ENCODE data around the gene DCTN4. TPM values are rescaled to one million over a fixed set of nuclear protein-coding genes. Genes with fewer than 3 reads are reported as not detected.
A peak's percentile ranks its signal among the peaks of the same experiment; 100 is the strongest.

Gene DCTN4
- total RNA-seq, 2 experiments from 2014 or later, result 35.0 to 35.4 TPM

DNA sequence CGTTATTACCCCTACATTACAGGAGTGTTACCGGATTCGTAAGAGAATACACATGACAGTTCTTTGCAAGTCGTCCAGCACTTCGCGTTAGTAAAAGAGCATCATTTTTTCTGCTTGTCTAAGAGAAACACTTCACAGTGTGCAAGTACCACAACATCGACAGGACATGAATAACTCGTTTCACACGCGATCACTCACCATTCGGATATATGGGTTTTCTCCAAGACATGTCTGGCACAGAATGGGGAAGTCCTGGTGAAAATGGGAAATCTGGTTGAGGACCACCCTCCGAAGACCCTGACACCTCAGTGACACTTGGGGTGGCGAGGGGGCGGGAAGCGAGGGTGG lies 58.6 kb downstream of the DCTN4 start:
- POLR2A ChIA-PET, result interaction anchor here (0.6 to 2.8 kb wide), 20 partner anchors 9 to 534 kb away, joined by 3 to 42 read pairs (median 6); partner anchors contain the start of genes CD74, DCTN4, IRGM and SMIM3
- ATAC-seq (no peak), DNase-seq (no peak)
- H3K4me3 Mint-ChIP-seq, result no peak overlapping the region
- no peaks in the 10 kb centered on the region for H3K9me3 Mint-ChIP-seq (ENCODE audit: insufficient read depth)
- H3K4me1 Mint-ChIP-seq (ENCODE audit: low read depth), result peaks cover 2% of the 10 kb centered on the region
- H3K36me3 Mint-ChIP-seq (ENCODE audit: low read depth), result peaks cover 25% of the 10 kb centered on the region
- CTCF ChIA-PET, result interaction anchor here (0.6 to 5.8 kb wide), 30 partner anchors 8 to 465 kb away, joined by 3 to 107 read pairs (median 5); partner anchors contain the start of genes DCTN4, IRGM, SMIM3 and TNIP1
- H3K27me3 Mint-ChIP-seq (ENCODE audit: low read depth), result no peaks in the 10 kb centered on the region
- no peak overlapping the region for H3K27ac Mint-ChIP-seq

DNA sequence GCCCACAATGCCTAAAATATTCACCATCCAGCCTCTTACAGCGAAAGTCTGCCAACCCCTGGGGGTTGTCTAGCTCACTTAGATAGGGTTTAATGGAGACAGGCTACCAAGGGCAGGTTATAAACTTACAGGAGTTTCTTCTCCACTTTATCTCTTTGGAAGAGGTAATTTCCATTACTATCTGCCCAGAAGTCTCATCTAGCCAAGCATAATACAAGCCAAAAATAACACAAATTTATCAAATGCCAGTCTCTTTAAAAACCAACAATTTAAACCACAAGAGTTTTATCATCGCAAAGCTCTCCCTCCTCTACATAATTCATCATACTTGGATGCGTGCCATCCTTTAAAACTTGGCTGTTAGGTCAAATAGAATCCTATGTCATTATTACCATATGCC lies 64.2 kb downstream of the DCTN4 start:
- ATAC-seq, result no peak
- no peak for DNase-seq
- POLR2A ChIA-PET, result interaction anchor here (1.1 kb wide), 1 partner anchor 89 kb away, joined by 4 read pairs; no protein-coding TSS in a partner anchor
- Mint-ChIP-seq H3K27me3 (ENCODE audit: low read depth) (no peaks in the 10 kb centered on the region), H3K9me3 (ENCODE audit: insufficient read depth) (no peaks in the 10 kb centered on the region), H3K27ac (no peak overlapping the region), H3K36me3 (ENCODE audit: low read depth) (peaks cover 67% of the 10 kb centered on the region), H3K4me3 (no peak overlapping the region), H3K4me1 (ENCODE audit: low read depth) (no peaks in the 10 kb centered on the region)
- CTCF ChIA-PET, result interaction anchor here (1.1 to 1.4 kb wide), 2 partner anchors 84 to 152 kb away, joined by 3 to 4 read pairs; partner anchors contain the start of genes IRGM and SMIM3

DNA sequence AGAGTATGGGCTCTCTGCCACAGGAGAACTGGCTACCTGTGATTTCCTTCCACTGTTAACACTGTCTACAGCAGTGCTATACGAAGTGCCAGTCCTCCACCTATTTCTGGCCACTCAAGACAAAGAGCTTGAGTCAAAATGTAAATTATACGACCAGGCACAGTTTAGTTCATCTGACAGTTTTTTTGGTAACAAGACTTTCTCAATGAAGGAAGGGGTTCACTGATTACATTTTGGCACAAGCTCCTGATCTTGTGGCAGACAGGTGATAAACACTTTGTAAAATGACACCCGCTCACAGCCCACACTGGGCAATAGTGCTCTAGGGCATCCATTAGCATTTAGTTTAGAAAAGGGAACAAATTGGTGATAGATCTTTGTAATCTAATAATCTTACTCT lies 66.5 kb downstream of the DCTN4 start:
- DNase-seq, result no peak
- H3K9me3 Mint-ChIP-seq (ENCODE audit: insufficient read depth), result no peaks in the 10 kb centered on the region
- no peaks in the 10 kb centered on the region for H3K27me3 Mint-ChIP-seq (ENCODE audit: low read depth)
- ATAC-seq, result no peak
- POLR2A ChIA-PET, result no interaction called here
- CTCF ChIA-PET, result interaction anchor here (1.4 kb wide), 1 partner anchor 9 kb away, joined by 5 read pairs; the partner anchor contains the start of gene RBM22
- H3K36me3 Mint-ChIP-seq (ENCODE audit: low read depth), result peaks cover 62% of the 10 kb centered on the region
- H3K27ac Mint-ChIP-seq, result no peak overlapping the region
- no peaks in the 10 kb centered on the region for H3K4me1 Mint-ChIP-seq (ENCODE audit: low read depth)
- no peak overlapping the region for H3K4me3 Mint-ChIP-seq

DNA sequence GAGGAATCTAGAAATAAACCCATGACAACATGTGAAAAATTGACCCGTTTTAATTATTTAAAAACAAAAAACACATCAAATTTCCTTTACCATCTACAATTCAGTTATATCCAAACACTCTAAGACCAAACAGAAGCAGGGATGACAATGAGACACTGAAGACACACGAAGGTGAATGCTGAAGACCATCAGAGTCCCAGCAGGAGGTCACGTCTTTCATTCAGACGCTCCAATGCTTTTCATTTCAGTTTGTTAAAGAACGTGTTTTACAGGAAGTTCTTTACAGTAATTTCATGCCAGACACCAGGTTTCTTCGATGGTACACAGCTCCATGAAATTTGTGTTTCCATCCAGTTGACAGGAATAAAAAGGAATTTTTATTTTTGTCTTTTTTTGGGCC lies 68.1 kb downstream of the DCTN4 start:
- Mint-ChIP-seq H3K4me3 (no peak overlapping the region), H3K4me1 (ENCODE audit: low read depth) (no peaks in the 10 kb centered on the region), H3K27me3 (ENCODE audit: low read depth) (no peaks in the 10 kb centered on the region), H3K36me3 (ENCODE audit: low read depth) (peaks cover 56% of the 10 kb centered on the region), H3K27ac (no peak overlapping the region), H3K9me3 (ENCODE audit: insufficient read depth) (no peaks in the 10 kb centered on the region)
- ChIA-PET POLR2A (interaction anchor here (1.1 kb wide), 1 partner anchor 67 kb away, joined by 3 read pairs; no protein-coding TSS in a partner anchor), CTCF (no interaction called here)
- DNase-seq (no peak), ATAC-seq (no peak)

DNA sequence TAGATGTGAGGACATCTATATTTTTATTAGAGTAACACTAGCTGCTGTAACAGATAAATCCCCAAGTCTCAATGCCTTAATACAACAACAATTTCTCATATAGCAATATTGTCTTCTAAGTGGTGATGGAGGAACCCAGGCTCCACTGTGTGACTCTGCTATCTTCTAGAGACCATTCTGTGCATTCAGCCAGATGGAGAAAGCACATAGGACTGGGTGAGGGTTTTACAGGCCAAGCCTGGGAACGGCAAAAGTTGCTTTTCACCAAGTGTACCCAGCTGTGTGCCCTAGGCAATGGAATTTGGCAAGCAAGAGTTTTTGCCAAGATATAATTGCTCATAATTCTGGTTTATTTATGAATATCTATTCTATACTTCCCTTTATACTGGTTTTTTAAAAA lies 69.7 kb downstream of the DCTN4 start:
- H3K27ac Mint-ChIP-seq, result no peak overlapping the region
- DNase-seq, result no peak
- ATAC-seq, result no peak
- ChIA-PET POLR2A (no interaction called here), CTCF (interaction anchor here (1.0 to 1.3 kb wide), 2 partner anchors 10 to 15 kb away, joined by 3 to 5 read pairs; no protein-coding TSS in a partner anchor)
- peaks cover 41% of the 10 kb centered on the region for H3K36me3 Mint-ChIP-seq (ENCODE audit: low read depth)
- H3K4me1 Mint-ChIP-seq (ENCODE audit: low read depth), result no peaks in the 10 kb centered on the region
- no peak overlapping the region for H3K4me3 Mint-ChIP-seq
- H3K27me3 Mint-ChIP-seq (ENCODE audit: low read depth), result no peaks in the 10 kb centered on the region
- H3K9me3 Mint-ChIP-seq (ENCODE audit: insufficient read depth), result no peaks in the 10 kb centered on the region

DNA sequence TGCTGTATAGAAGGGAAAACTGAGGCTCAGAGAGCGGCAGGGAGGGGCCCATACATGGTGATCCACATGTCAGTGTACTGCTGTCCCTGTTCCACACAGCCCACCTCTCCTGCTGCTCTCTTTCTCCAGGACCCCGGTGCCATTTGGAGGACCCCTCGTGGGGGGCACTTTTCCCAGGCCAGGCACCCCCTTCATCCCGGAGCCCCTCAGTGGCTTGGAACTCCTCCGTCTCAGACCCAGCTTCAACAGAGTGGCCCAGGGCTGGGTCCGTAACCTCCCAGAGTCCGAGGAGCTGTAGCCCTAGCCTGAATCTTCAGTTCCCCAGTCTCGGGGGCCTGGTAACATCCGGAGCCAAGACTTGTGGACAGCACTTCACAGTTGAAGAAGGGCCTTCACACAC lies 82.2 kb downstream of the DCTN4 start:
- no peaks in the 10 kb centered on the region for H3K9me3 Mint-ChIP-seq (ENCODE audit: insufficient read depth)
- H3K36me3 Mint-ChIP-seq (ENCODE audit: low read depth), result no peaks in the 10 kb centered on the region
- H3K4me1 Mint-ChIP-seq (ENCODE audit: low read depth), result peaks cover 8% of the 10 kb centered on the region
- no peak overlapping the region for H3K4me3 Mint-ChIP-seq
- DNase-seq (no peak), ATAC-seq (no peak)
- ChIA-PET POLR2A (no interaction called here), CTCF (interaction anchor here (0.7 kb wide), 1 partner anchor 21 kb away, joined by 3 read pairs; no protein-coding TSS in a partner anchor)
- H3K27me3 Mint-ChIP-seq (ENCODE audit: low read depth), result peaks cover 5% of the 10 kb centered on the region
- H3K27ac Mint-ChIP-seq, result no peak overlapping the region

DNA sequence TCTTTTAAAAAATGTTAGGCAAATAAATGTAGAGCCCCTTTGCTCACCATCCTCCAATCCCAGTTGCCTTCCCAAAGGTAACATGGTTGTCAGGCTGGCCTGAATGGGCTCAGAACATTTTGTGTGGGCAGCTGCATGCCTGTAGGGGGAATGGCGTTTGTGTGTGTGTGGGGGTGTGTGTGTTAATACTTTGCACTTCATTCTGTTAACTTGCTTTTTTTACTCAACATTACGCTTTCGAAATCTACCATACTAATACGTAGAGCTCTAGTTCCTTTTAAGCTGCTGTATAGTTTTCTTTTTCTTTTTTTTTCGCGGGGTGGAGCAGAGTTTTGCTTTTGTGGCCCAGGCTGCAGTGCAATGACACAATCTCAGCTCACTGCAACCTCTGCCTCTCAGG lies 83.7 kb downstream of the DCTN4 start:
- Mint-ChIP-seq H3K36me3 (ENCODE audit: low read depth) (no peaks in the 10 kb centered on the region), H3K9me3 (ENCODE audit: insufficient read depth) (no peaks in the 10 kb centered on the region), H3K4me3 (no peak overlapping the region), H3K27ac (no peak overlapping the region), H3K27me3 (ENCODE audit: low read depth) (peaks cover 20% of the 10 kb centered on the region), H3K4me1 (ENCODE audit: low read depth) (peaks cover 8% of the 10 kb centered on the region)
- ChIA-PET POLR2A (interaction anchor here (1.2 kb wide), 1 partner anchor 26 kb away, joined by 3 read pairs; the partner anchor contains the start of gene RBM22), CTCF (no interaction called here)
- ATAC-seq (no peak), DNase-seq (no peak)

DNA sequence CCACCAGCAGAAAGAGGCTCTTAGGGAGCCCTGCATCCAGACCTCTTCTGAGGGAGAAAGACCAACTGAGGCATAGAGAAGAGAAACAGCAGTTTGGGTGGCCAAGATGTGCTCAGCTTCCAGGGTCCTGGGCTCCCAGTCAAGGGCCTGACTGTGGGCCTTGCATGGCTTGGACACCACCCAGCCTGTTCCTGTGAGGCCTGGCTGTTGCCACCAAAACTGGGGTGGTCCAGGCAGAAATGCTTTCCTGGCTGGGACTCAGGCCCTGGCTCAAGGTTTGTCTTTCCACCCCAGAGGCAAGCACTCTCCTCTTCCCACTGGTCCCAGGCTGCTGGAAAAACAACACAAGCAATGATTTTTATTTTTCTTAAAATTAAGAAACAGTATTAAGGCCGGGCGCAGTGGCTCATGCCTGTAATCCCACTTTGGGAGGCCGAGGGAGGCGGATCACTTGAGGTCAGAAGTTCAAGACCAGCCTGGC lies 84.4 kb downstream of the DCTN4 start:
- POLR2A ChIA-PET, result no interaction called here
- no peak for ATAC-seq

DNA sequence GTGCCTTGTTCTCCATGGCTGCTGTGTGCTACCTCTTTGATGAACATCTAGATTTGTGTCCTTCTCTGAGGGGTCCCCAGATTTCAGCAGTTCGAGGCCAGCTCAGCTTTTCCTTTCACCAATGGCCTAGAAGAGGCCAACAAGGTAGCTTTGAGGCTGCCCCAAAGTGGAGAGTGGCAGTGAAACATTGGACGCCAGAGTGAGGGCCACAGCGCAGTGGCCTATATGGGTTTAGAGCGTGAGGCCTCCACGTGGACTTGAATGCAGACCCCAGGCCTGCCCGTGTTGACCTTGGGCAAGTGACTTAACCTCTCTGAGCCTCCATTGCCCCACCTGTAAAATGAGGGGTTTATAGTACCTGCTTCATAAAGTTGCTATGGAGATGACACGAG lies 85.9 kb downstream of the DCTN4 start:
- Mint-ChIP-seq H3K27me3 (ENCODE audit: low read depth) (peaks cover 25% of the 10 kb centered on the region), H3K4me1 (ENCODE audit: low read depth) (peaks cover 8% of the 10 kb centered on the region), H3K9me3 (ENCODE audit: insufficient read depth) (no peaks in the 10 kb centered on the region), H3K4me3 (peak overlapping the region; percentile 68), H3K27ac (no peak overlapping the region), H3K36me3 (ENCODE audit: low read depth) (no peaks in the 10 kb centered on the region)
- ChIA-PET POLR2A (interaction anchor here (0.6 to 1.4 kb wide), 2 partner anchors 16 to 615 kb away, joined by 3 read pairs; no protein-coding TSS in a partner anchor), CTCF (interaction anchor here (1.0 to 1.6 kb wide), 2 partner anchors 41 to 174 kb away, joined by 3 to 4 read pairs; partner anchors contain the start of gene IRGM)
- DNase-seq (no peak), ATAC-seq (no peak)

More for the DNA sequence above, 84.4 kb downstream of the DCTN4 start:
- Mint-ChIP-seq H3K36me3 (ENCODE audit: low read depth) (no peaks in the 10 kb centered on the region), H3K27me3 (ENCODE audit: low read depth) (peaks cover 24% of the 10 kb centered on the region), H3K4me1 (ENCODE audit: low read depth) (peaks cover 8% of the 10 kb centered on the region), H3K9me3 (ENCODE audit: insufficient read depth) (no peaks in the 10 kb centered on the region), H3K4me3 (no peak overlapping the region), H3K27ac (no peak overlapping the region)
- CTCF ChIA-PET, result no interaction called here
- no peak for DNase-seq

DNA sequence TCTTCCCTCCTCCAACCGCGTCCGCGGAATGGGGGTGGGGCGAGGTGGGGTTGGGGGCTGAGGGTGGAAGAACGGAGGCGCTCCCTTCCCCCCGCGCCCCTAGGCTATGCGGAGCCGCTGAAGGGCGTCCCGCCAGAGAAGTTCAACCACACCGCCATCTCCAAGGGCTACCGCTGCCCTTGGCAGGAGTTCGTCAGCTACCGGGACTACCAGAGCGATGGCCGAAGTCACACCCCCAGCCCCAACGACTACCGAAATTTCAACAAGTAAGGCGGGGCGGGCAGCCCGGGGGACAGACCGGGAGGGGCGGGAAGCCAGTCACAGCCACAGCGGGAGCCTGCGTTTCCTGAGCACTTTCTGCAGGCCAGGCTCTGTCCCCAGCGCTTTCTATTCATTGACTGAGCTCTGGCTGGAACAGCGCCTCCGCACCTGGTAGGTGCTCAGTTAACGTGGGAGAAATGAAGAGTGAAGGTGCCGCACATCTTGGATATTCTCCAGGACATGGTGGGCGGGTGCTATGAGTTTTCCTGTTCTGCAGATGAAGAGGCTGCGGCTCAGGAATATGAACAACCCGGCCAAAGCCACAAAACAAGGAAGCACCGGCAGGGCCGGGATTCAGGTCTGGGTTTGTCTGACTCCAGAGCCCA lies 86.5 kb downstream of the DCTN4 start:
- peaks cover 25% of the 10 kb centered on the region for H3K27me3 Mint-ChIP-seq (ENCODE audit: low read depth)

DNA sequence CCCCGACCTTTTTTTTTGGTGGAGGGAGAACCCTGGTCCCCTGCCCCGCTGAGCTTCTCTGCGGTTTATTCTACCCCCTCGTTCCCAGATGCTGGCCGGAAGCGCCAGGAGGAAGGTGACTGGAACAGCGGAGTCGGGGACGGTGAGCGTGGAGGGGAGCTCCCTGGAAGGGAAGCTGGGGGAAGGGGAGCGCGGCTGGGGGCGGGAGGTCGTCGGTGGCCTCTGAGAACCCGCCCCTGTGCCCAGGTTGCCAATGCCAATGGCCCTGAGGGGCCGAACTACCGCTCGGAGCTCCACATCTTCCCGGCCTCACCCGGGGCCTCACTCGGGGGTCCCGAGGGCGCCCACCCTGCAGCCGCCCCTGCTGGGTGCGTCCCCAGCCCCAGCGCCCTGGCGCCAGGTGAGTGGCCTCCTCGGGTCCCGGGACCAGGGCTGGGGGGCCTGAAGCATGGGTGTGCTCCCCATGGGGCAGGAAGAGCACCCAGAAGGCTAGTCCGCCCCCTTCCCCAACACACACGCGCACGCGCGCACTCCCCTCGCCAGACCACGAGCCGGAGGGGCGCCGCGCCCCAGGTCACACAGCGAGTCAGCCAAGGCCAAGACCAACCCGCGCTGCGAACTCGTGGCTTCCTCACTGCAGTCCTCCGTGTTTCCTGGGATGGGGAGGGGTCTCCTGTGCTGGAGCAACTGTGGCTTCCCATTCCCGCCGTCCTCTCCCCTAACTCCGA lies 87.1 kb downstream of the DCTN4 start:
- H3K27ac Mint-ChIP-seq, result no peak overlapping the region
- CTCF ChIA-PET, result interaction anchor here (0.9 to 1.6 kb wide), 3 partner anchors 40 to 175 kb away, joined by 3 to 4 read pairs (median 3); partner anchors contain the start of gene IRGM

More for the DNA sequence above, 86.5 kb downstream of the DCTN4 start:
- Mint-ChIP-seq H3K9me3 (ENCODE audit: insufficient read depth) (no peaks in the 10 kb centered on the region), H3K4me3 (peak overlapping the region; percentile 68), H3K27ac (no peak overlapping the region), H3K4me1 (ENCODE audit: low read depth) (peaks cover 8% of the 10 kb centered on the region), H3K36me3 (ENCODE audit: low read depth) (no peaks in the 10 kb centered on the region)
- CTCF ChIA-PET, result interaction anchor here (0.9 to 1.6 kb wide), 2 partner anchors 41 to 112 kb away, joined by 3 to 4 read pairs; no protein-coding TSS in a partner anchor
- POLR2A ChIA-PET, result interaction anchor here (1.4 kb wide), 1 partner anchor 15 kb away, joined by 3 read pairs; no protein-coding TSS in a partner anchor
- ATAC-seq (peak; percentile 73), DNase-seq (peak; percentile 43)

More for the DNA sequence above, 87.1 kb downstream of the DCTN4 start:
- H3K27me3 Mint-ChIP-seq (ENCODE audit: low read depth), result peaks cover 25% of the 10 kb centered on the region
- peak; percentile 54 for ATAC-seq
- H3K9me3 Mint-ChIP-seq (ENCODE audit: insufficient read depth), result no peaks in the 10 kb centered on the region
- POLR2A ChIA-PET, result no interaction called here
- peaks cover 8% of the 10 kb centered on the region for H3K4me1 Mint-ChIP-seq (ENCODE audit: low read depth)
- peak overlapping the region; percentile 68 for H3K4me3 Mint-ChIP-seq
- H3K36me3 Mint-ChIP-seq (ENCODE audit: low read depth), result no peaks in the 10 kb centered on the region
- no peak for DNase-seq
